H7 (cell line): ENCODE results near the gene BEX3. TPM values are rescaled to one million over a fixed set of nuclear protein-coding genes. Genes with fewer than 3 reads are reported as not detected.
A peak's percentile ranks its signal among the peaks of the same experiment; 100 is the strongest.
"Not testable (repeated sequence)": the region's sequence is repeated elsewhere in the genome, so short reads cannot be mapped to it uniquely, and the experiment has no call there.

Source experiments
- DNase-seq: peaks from one replicate; pipeline ENCODE4 v3.0.0; 2012
- H3K27me3 ChIP-seq: 2 replicates; pipeline ENCODE4 v1.6.0; 2011; ENCODE audit warnings: mild to moderate bottlenecking, low read length; ENCODE audit not compliant: control insufficient read depth, insufficient read depth
- H3K36me3 ChIP-seq: replicated peaks from 2 replicates; pipeline ENCODE4 v1.5.1; 2011; ENCODE audit warnings: low read length; ENCODE audit not compliant: control insufficient read depth, insufficient read depth
- H3K4me3 ChIP-seq: 2 replicates; pipeline ENCODE4 v1.5.1; 2011; ENCODE audit warnings: low read depth, mild to moderate bottlenecking, control low read depth, low read length, moderate library complexity; ENCODE audit not compliant: insufficient read depth
- total RNA-seq: library from RNA; depleted of rRNA; stranded (reverse); fragments of >200 nt; shearing (Covaris generic); gene quantifications from 2 replicates; pipeline ENCODE4 v1.2.3, GENCODE V29; 2014; rRNA removed

The BEX3 gene
- total RNA-seq, result 694 and 703 TPM in 2 replicates

DNA sequence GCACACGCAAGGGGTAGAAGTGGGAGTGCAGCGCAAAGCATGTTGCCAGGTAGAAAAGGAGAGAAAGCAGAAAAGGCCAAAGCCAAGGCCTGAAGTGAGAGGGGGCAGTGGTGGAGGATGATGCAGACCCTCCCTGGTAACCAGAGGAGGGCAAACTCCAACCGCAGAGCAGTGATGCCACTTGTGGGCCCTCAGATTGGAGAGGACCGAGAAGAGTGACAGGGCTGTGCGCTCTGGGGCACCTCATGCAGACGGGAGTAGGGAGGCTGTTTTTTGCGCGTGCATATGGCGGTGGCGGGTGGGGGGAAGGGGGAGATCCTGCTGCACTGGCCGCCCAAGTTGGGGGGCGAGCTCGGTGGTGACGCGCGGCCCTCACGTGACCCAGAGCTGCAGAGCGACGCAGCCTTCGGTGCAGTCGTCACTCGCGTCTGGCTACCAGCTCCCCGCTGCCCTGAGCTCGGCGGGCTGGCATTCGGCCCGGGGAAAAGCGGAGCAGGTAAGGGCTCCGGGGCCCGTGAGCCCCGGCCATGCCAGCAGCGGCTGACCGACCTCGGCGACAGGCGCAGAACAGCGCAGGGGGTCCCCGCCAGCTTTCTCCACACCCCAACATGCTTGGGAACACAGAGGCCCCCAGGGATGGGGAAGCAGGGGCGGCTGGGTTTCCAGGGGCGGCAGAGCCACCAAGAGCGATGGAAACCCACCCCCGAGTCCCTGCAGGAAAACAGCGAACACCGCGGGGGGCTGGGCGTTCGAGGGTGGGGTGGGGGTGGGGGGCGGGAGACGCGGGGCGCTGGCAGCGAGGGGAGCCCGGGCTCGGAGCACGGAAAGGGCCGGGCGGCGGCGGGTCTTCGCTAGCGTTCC lies at the start of gene BEX3:
Gene BEX3, plus strand, starts transcription at position 421 of the 861 bp plus-strand sequence. CDS start 984 bp downstream, outside the sequence.
- no peaks in the 10 kb centered on the region for H3K27me3 ChIP-seq
- peaks cover 9% of the 10 kb centered on the region for H3K36me3 ChIP-seq
- H3K4me3 ChIP-seq, result peak within 1 kb of the TSS; percentile 94
- peak; percentile 81 for DNase-seq

DNA sequence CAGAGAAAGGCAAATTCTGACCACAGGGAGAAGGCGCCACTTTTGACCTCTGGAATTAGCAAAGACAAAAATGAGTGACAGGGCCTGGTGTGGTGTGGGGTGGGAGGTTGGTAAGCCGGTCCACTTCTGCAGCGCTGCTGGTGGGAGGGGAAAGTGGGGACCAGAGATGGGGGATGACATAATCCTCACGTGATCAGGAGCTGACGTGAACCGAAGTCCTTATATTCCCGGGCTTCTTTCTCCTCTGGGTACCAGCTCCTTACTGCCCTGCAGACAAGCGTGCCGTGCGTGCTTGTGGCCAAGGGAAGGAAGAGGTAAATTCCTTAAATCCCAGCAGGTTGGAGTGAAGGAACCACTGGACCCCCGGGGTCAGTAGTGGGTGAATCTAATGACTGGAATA lies 46.3 kb upstream of the BEX3 start, which contains the start of gene TCEAL7:
Gene TCEAL7, plus strand, starts transcription at position 249 of the 400 bp plus-strand sequence. CDS start 1,165 bp downstream, outside the sequence.
- DNase-seq, result peak; percentile 44
- Histone ChIP-seq H3K36me3 (no peaks in the 10 kb centered on the region), H3K4me3 (peak within 1 kb of the TSS; percentile 32), H3K27me3 (peaks cover 3% of the 10 kb centered on the region; the same call in 1 of the 2 replicates)

DNA sequence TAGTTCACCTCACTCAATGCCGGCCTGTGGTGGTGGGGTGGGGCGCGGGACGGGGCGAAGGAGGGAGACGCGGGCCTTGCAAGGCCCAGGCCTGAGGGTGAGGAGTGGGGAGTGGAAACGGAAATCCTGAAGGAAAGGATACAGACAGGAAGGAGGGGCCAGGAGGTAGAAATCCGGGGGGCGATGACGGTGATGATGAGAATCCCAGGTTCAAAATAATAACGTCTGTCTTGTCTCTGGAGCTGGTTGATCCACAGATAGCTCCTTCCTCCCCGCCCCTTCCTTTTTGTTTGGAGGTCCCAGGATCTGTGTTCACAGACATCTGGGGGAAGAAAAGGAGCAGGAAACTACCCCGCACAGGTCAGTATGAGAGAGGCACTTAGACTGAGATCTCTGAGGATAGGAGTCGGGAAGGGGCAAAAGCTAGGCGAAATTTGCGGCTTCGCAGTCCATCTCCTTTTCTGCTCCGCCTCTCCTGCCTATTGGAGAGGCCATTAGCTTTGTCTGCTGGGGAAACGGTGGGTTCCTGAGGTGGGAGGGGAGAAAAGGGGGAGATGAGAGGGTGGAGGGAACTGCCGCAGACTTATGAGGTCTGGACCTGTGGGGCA lies 45.6 kb upstream of the BEX3 start:
- H3K27me3 ChIP-seq, result peaks cover 3% of the 10 kb centered on the region; the same call in 1 of the 2 replicates
- peak; percentile 57 for DNase-seq
- H3K36me3 ChIP-seq, result no peaks in the 10 kb centered on the region
- peak overlapping the region; percentile 32 for H3K4me3 ChIP-seq

DNA sequence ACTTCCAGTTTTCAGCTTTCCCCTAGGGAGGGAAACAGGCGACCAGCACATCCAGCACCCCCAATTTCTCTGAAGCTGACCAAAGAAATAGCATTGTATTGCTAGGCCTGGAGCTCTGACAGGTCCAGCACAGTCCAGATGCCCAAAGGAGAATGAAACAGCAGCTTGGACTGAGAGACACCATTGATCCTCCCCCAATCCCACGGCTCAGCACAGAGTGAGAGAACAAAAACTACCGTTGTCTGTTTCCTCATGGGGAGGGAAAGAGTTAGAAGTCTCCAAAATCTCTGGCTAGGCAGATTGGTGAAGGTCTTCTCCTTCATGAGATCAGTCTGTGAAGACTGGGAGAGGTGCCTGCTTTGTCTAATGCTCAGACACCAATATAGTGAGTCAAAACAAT lies 37.7 kb upstream of the BEX3 start:
- no peaks in the 10 kb centered on the region for H3K36me3 ChIP-seq
- DNase-seq, result no peak
- no peak overlapping the region for H3K4me3 ChIP-seq
- no peaks in the 10 kb centered on the region; the same call in 1 of the 2 replicates for H3K27me3 ChIP-seq

DNA sequence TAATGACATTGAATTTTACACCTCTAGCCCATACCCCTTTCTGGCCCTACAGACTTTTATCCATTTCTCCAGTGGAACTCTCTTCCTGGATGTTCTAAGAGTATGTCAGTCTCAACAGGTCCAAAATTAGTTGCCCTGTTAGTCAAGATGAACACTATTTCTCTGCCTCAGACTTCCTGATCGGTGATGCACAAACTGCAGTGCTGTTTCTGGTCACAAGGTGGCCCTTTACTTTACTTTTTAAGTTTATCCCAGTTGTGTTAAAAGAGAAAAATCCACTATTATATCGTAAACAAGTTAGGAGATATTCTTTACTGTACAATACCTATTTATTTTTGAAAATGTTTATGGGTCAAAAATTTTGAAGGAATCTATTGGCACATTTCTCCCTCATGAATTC lies 33.2 kb upstream of the BEX3 start:
- no peak overlapping the region for H3K4me3 ChIP-seq
- H3K27me3 ChIP-seq, result peaks cover 7% of the 10 kb centered on the region
- no peak for DNase-seq
- H3K36me3 ChIP-seq, result no peaks in the 10 kb centered on the region

DNA sequence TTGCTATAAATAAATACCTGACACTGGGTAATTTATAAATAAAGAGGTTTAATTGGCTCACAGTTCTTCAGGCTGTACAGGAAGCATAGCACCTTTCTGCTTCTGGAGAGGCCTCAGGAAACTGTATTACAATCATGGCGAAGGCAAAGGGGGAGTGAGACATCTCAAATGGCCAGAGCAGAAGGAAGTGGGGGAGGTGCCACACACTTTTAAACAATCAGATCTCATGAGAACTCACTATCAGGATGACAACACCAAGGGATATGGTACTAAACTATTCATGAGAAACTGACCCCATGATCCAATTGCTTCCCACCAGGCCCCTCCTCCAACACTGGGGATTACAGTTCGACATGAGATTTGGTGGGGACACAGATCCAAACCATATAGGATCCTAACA lies 31.7 kb upstream of the BEX3 start:
- DNase-seq, result no peak
- Histone ChIP-seq H3K36me3 (no peaks in the 10 kb centered on the region), H3K27me3 (peaks cover 15% of the 10 kb centered on the region), H3K4me3 (no peak overlapping the region)

DNA sequence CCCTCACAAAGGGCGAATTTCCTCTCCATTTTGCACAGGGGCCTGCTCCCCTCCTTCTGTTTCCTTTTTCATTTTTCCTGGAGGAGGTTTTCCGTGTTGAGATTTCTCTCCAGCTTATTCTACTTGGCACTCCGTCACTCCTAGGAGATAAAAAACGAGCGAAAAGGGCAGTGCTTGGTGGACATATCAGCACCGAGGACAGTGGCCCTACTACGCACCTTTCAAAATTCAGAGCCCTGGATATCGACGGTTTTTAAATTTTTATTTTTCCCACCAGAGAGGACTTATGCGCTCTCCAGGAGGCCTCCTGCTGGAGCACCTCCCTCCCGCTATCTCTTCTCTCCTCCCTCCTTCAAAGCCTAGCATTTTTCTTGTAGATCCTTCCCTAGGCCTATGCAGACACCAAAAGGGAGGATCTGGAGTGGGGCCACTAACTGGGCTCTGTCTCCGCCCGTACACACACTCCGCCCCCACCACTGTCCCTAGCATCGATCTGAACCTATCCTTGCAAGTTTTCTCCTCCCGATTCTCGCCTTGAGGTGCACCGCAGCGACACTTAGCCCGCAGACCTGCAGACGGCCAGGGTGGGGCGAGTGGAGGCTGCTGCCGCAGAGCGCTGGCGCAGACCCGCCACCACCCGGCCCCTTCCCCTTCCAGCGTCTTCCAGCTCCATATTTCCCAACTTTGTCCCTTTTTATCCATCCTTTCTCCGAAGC lies 28.5 kb upstream of the BEX3 start:
- no peak for DNase-seq
- H3K4me3 ChIP-seq, result peak overlapping the region; percentile 34
- peaks cover 15% of the 10 kb centered on the region for H3K27me3 ChIP-seq
- H3K36me3 ChIP-seq, result no peaks in the 10 kb centered on the region

DNA sequence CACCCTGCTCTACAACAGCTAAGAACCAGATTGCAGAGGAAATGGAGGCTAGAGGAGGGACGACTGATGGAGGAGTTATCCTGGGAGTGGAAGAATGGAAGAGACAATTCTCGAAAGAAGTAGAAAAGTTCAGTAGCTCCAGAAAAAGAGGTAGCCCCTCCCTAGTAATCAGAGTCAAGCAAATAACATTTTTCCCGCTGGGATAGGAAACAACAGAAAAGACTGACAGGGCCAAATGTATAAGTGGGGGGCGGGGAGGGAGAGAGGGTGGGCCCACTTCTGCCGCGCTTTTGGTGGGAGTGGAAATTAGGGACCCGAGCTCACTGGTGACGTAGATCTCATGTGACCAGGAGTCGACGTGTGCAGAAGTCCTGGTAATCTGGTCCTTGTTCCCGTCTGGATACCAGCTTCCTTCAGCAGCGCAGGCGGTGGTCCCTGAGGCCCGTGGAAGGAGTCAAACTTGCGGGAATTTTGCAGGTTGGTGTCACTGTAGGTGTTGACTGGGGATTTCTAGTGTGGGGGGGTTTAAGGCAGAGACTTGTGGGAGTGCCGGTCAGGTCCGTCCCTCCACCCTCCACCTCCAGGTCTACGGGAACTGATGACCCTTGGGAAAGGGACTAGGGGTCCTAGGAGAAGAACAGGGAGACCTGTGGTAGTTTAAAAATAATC lies 20.1 kb upstream of the BEX3 start, which contains the start of gene TCEAL9:
Gene TCEAL9, plus strand, starts transcription at position 377 of the 669 bp plus-strand sequence. CDS start 1,179 bp downstream, outside the sequence.
- peak within 1 kb of the TSS; percentile 68 for H3K4me3 ChIP-seq
- no peaks in the 10 kb centered on the region for H3K27me3 ChIP-seq
- DNase-seq, result no peak
- peaks cover 4% of the 10 kb centered on the region for H3K36me3 ChIP-seq

DNA sequence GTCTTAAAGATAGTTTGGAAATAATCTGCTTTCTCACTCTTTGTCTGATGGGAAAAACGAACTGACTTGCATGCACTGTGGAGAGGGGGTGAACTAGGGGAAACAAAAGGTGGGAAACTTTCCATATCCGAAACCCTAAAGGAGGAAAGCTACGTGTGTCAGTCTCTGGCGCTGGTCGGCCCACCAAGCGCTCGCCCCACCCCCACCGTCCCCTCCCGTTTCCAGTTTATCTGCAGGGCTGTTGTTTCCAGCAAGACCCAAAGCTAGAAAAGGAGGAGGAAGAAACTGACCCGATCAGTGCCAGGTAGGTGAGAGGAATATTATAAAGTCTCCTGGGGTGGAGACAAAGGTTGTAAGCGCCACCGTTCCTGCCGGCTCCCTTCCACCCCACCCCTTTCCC lies 19.5 kb upstream of the BEX3 start:
- Histone ChIP-seq H3K36me3 (peaks cover 4% of the 10 kb centered on the region), H3K4me3 (peak overlapping the region; percentile 68), H3K27me3 (no peaks in the 10 kb centered on the region)
- DNase-seq, result no peak

DNA sequence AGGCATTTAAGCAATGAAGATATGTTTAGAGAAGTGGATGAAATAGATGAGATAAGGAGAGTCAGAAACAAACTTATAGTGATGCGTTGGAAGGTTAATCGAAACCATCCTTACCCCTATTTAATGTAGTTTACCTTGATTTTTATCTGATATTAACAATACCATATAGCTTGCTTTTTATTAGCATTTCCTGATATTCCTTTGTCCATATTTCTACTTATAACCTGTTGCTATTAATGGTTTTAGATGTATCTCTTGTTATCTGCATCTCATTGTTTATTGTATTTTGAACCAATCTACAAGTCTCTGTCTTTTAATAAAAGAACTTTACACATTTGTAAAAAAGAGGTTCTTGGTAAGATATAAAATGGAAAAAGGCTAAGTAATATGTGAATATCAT lies 18.5 kb upstream of the BEX3 start:
- Histone ChIP-seq H3K27me3 (no peaks in the 10 kb centered on the region), H3K4me3 (peak overlapping the region; percentile 68; the same call in 1 of the 2 replicates), H3K36me3 (peaks cover 4% of the 10 kb centered on the region)
- no peak for DNase-seq

DNA sequence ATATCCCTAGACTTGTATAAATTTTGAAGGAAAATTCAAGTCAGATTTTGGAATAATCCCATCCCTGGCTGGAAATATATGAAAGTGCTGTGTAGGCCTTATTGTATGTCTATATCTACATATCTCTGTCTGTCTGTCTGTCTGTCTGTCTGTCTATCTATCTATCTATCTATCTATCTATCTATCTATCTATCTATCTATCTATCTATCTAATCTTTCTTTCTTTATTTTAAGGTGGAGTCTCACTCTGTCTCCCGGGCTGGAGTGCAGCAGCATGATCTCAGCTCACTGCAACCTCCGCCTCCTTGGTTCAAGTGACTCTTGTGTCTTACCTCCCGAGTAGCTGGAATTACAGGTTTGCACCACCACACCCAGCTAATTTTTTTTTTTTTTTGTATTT lies 16.7 kb upstream of the BEX3 start:
- not testable (repeated sequence) for H3K36me3 ChIP-seq, H3K27me3 ChIP-seq, DNase-seq, H3K4me3 ChIP-seq

DNA sequence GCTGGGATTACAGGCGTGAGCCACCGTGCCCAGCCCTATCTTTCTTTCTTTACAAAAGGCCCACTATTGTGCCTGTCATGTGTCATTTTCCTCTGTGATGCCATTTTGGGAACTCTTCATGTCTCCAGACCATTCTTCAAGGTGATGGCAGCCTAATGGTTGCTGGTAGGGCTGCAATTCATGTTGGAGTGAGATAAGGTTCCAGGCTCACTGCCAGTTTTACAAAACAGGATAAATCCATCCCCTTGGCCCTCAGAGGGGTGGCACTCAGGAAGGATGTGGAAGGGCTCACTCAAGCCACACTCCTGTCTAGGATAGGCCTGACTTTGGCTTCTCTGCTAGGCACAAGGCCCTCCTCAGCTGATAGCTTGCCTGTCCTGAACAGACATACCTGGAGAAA lies 16.2 kb upstream of the BEX3 start:
- Histone ChIP-seq H3K4me3 (no peak overlapping the region), H3K36me3 (peaks cover 4% of the 10 kb centered on the region), H3K27me3 (no peaks in the 10 kb centered on the region)
- no peak for DNase-seq

DNA sequence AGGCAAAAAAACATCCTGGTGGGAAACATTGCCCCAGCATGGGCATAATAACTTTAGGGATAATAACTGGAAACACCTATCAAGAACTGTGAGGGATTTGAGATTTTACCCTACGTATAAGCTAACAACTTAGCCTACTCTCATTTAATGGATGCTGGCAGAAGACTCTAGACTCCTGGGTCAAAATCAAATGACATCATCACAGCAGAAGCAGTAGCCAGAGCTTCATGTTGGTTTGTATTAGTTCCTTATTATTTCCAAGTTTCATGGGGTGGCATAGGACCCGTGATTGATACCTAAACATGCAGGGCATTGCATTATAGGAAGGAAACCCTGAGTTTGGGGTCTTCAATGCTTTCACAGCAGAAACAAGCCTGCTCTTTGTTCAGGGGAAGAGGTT lies 15.4 kb upstream of the BEX3 start:
- H3K36me3 ChIP-seq, result peaks cover 4% of the 10 kb centered on the region
- no peaks in the 10 kb centered on the region for H3K27me3 ChIP-seq
- no peak overlapping the region for H3K4me3 ChIP-seq
- no peak for DNase-seq

DNA sequence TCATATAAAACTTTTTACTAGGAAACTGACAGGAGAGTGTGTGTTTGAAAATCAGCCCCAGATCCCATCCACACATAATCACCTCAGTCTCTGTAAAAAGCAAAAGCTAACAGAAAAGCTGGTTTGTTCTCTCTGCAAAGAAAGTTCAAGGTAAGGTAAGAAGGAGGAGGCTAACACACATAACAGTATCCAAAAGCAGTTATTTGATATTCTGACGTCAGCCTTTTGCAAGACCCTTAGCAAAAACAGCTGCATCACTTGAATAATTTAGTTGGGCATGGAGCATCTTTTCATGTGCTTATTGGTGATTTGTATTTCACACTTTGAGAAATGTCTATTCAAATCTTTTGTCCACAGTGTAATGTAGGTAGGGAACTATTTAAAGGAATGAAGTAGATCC lies 14.5 kb upstream of the BEX3 start:
- DNase-seq, result no peak
- peaks cover 4% of the 10 kb centered on the region for H3K36me3 ChIP-seq
- no peaks in the 10 kb centered on the region for H3K27me3 ChIP-seq
- H3K4me3 ChIP-seq, result no peak overlapping the region
